Measurements from ENCODE around the gene FUT8.

GRCh38 chr14:65548878-65549277 lies 136.3 kb downstream of the FUT8 start:
- no peak for TF ChIP-seq CTCF (IDR thresholded peaks at IDR 0.05 in 2 of 3, conservative IDR thresholded peaks at IDR 0.05 in 1 of 3; ENCODE audit: borderline replicate concordance in 1 of 3, insufficient read depth in 1 of 3, low read depth in 2 of 3, low read length in 2 of 3)
- TF ChIP-seq POLR2A (IDR thresholded peaks at IDR 0.05; ENCODE audit: borderline replicate concordance, extremely low read depth, insufficient read depth, insufficient read length), result no peak
- no peak for TF ChIP-seq CEBPB (IDR thresholded peaks at IDR 0.05; ENCODE audit: low read depth)
- no peak for TF ChIP-seq POLR2AphosphoS5 (IDR thresholded peaks at IDR 0.05; ENCODE audit: low read depth, low read length)
- no peak for TF ChIP-seq REST (IDR thresholded peaks at IDR 0.05; ENCODE audit: low read depth)
- TF ChIP-seq ZBTB33 (IDR thresholded peaks at IDR 0.05; ENCODE audit: extremely low read depth, insufficient replicate concordance, low read length), result no peak

All from HCT116 (cell line).